HEK293 (cell line): ENCODE data around the gene FSD1.
A peak's percentile ranks its signal among the peaks of the same experiment; 100 is the strongest.

Experiments used
- CTCF ChIA-PET: fragments of 350-600 bp; formaldehyde crosslinking; extraction: SDS; loops from one replicate; lab custom pipeline; 2021; ENCODE audit warnings: antibody characterized with exemption; lab: Yijun Ruan, JAX
- POLR2A ChIA-PET: fragments of 300-600 bp; formaldehyde crosslinking; extraction: SDS; loops from one replicate; lab custom pipeline; 2020; ENCODE audit warnings: antibody characterized with exemption, inconsistent platforms; lab: Yijun Ruan, JAX
- H3K27ac ChIP-seq: fragments of 200-500 bp; sonication (Bioruptor generic); 2 replicates; pipeline ENCODE4 v1.5.1; 2014; ENCODE audit warnings: low read depth, low read length, control low read depth, inconsistent platforms; ENCODE audit errors: extremely low read depth
- H3K36me3 ChIP-seq, 2 experiments: fragments of 200-500 bp in 1 of 2; sonication (Bioruptor generic) in 1 of 2; 1 replicate in 1 of 2; 2 replicates in 1 of 2; pipeline ENCODE4 v1.5.1; 2014 to 2017; ENCODE audit warnings: inconsistent platforms in 2 of 2, low read length in 2 of 2; ENCODE audit not compliant: control insufficient read depth in 2 of 2, insufficient read depth in 1 of 2
- H3K4me1 ChIP-seq: fragments of 200-500 bp; sonication (Bioruptor generic); 2 replicates; pipeline ENCODE4 v1.5.1; 2014; ENCODE audit warnings: mild to moderate bottlenecking, low read length, inconsistent platforms; ENCODE audit not compliant: control insufficient read depth, insufficient read depth
- H3K4me3 ChIP-seq: 2 replicates; pipeline ENCODE4 v1.5.1; 2011; ENCODE audit warnings: low read depth, mild to moderate bottlenecking, control low read depth, low read length, moderate library complexity
- H3K9me3 ChIP-seq: fragments of 200-500 bp; sonication (Bioruptor generic); 2 replicates; pipeline ENCODE4 v1.5.1; 2014; ENCODE audit warnings: low read depth, low read length, inconsistent platforms; ENCODE audit not compliant: control insufficient read depth, insufficient read depth
- EGR2 ChIP-seq: fragments of 450-650 bp; formaldehyde crosslinking; IDR thresholded peaks from 2 replicates; pipeline ENCODE4 v1.5.1; 2016; ENCODE audit warnings: low read depth, missing biosample characterization, missing genetic modification characterization
- IKZF3 ChIP-seq: fragments of 450-650 bp; IDR thresholded peaks from 2 replicates; pipeline ENCODE4 v1.5.0; 2018; ENCODE audit warnings: missing biosample characterization, mild to moderate bottlenecking, missing genetic modification characterization, moderate library complexity
- KLF16 ChIP-seq: fragments of 450-650 bp; formaldehyde crosslinking; IDR thresholded peaks from 2 replicates; pipeline ENCODE4 v1.5.1; 2017; ENCODE audit warnings: missing biosample characterization, missing genetic modification characterization
- REPIN1 ChIP-seq: fragments of 450-650 bp; formaldehyde crosslinking; IDR thresholded peaks from 2 replicates; pipeline ENCODE4 v1.5.1; 2017; ENCODE audit warnings: missing biosample characterization, missing genetic modification characterization, low read depth
- REST ChIP-seq: fragments of 450-650 bp; formaldehyde crosslinking; IDR thresholded peaks from 2 replicates; pipeline ENCODE4 v1.5.1; 2016; ENCODE audit warnings: missing biosample characterization, missing genetic modification characterization
- ZBTB48 ChIP-seq: fragments of 450-650 bp; formaldehyde crosslinking; IDR thresholded peaks from 2 replicates; pipeline ENCODE4 v1.5.1; 2016; ENCODE audit warnings: missing biosample characterization, missing genetic modification characterization
- ZBTB6 ChIP-seq: fragments of 450-650 bp; formaldehyde crosslinking; IDR thresholded peaks from 2 replicates; pipeline ENCODE4 v1.5.1; 2017; ENCODE audit warnings: missing biosample characterization, missing genetic modification characterization
- ZBTB8A ChIP-seq: fragments of 450-650 bp; formaldehyde crosslinking; IDR thresholded peaks from 2 replicates; pipeline ENCODE4 v1.5.1; 2016; ENCODE audit warnings: missing biosample characterization, missing genetic modification characterization
- ZFHX2 ChIP-seq: fragments of 450-650 bp; formaldehyde crosslinking; conservative IDR thresholded peaks from 2 replicates; pipeline ENCODE4 v1.5.1; 2016; ENCODE audit warnings: missing biosample characterization, missing genetic modification characterization
- ZFP69B ChIP-seq: fragments of 450-650 bp; formaldehyde crosslinking; IDR thresholded peaks from 2 replicates; pipeline ENCODE4 v1.5.1; 2016; ENCODE audit warnings: missing biosample characterization, missing genetic modification characterization
- ZIC2 ChIP-seq: fragments of 450-650 bp; formaldehyde crosslinking; IDR thresholded peaks from 2 replicates; pipeline ENCODE4 v1.5.1; 2016; ENCODE audit warnings: missing biosample characterization, missing genetic modification characterization
- ZNF16 ChIP-seq: fragments of 450-650 bp; formaldehyde crosslinking; IDR thresholded peaks from 2 replicates; pipeline ENCODE4 v1.5.1; 2016; ENCODE audit warnings: low read depth, missing biosample characterization, missing genetic modification characterization
- ZNF404 ChIP-seq: fragments of 450-650 bp; formaldehyde crosslinking; IDR thresholded peaks from 2 replicates; pipeline ENCODE4 v1.5.1; 2017; ENCODE audit warnings: missing biosample characterization, missing genetic modification characterization
- ZNF521 ChIP-seq: fragments of 450-650 bp; formaldehyde crosslinking; IDR thresholded peaks from 2 replicates; pipeline ENCODE4 v1.5.1; 2017; ENCODE audit warnings: missing biosample characterization, mild to moderate bottlenecking, missing genetic modification characterization
- ZNF548 ChIP-seq: fragments of 450-650 bp; formaldehyde crosslinking; IDR thresholded peaks from 2 replicates; pipeline ENCODE4 v1.5.1; 2016; ENCODE audit warnings: missing biosample characterization, missing genetic modification characterization
- ZXDB ChIP-seq: fragments of 450-650 bp; formaldehyde crosslinking; IDR thresholded peaks from 2 replicates; pipeline ENCODE4 v1.5.1; 2016; ENCODE audit warnings: missing biosample characterization, missing genetic modification characterization
- TF ChIP-seq, protein P1 (sequence below): fragments of 450-650 bp; formaldehyde crosslinking; IDR thresholded peaks from 2 replicates; pipeline ENCODE4 v1.5.1; 2016; ENCODE audit warnings: missing biosample characterization, missing genetic modification characterization
- TF ChIP-seq, protein P2 (sequence below): fragments of 450-650 bp; formaldehyde crosslinking; conservative IDR thresholded peaks from 2 replicates; pipeline ENCODE4 v1.5.1; 2016; ENCODE audit warnings: low read depth, missing biosample characterization, missing genetic modification characterization
- TF ChIP-seq, protein P3 (sequence below): fragments of 450-650 bp; formaldehyde crosslinking; IDR thresholded peaks from 2 replicates; pipeline ENCODE4 v1.5.1; 2016; ENCODE audit warnings: missing biosample characterization, missing genetic modification characterization, low read depth

FSD1 gene

DNA sequence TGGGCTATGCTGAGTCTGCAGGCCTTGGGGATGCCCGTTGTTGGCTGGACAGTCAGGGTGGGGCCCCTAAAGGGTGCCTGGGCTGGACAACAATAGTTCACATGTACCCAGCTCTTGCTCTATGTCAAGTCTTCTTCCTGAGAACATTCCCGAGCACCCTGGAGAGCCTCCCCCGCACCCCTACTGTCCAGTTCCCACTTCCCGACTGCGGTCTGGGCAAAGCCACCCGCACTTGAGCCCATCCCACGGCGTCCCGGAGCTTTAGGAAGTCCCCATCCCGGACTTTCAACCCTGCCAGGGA is 37.9 kb downstream of the FSD1 start (continued):
- TF ChIP-seq, protein P1, sequence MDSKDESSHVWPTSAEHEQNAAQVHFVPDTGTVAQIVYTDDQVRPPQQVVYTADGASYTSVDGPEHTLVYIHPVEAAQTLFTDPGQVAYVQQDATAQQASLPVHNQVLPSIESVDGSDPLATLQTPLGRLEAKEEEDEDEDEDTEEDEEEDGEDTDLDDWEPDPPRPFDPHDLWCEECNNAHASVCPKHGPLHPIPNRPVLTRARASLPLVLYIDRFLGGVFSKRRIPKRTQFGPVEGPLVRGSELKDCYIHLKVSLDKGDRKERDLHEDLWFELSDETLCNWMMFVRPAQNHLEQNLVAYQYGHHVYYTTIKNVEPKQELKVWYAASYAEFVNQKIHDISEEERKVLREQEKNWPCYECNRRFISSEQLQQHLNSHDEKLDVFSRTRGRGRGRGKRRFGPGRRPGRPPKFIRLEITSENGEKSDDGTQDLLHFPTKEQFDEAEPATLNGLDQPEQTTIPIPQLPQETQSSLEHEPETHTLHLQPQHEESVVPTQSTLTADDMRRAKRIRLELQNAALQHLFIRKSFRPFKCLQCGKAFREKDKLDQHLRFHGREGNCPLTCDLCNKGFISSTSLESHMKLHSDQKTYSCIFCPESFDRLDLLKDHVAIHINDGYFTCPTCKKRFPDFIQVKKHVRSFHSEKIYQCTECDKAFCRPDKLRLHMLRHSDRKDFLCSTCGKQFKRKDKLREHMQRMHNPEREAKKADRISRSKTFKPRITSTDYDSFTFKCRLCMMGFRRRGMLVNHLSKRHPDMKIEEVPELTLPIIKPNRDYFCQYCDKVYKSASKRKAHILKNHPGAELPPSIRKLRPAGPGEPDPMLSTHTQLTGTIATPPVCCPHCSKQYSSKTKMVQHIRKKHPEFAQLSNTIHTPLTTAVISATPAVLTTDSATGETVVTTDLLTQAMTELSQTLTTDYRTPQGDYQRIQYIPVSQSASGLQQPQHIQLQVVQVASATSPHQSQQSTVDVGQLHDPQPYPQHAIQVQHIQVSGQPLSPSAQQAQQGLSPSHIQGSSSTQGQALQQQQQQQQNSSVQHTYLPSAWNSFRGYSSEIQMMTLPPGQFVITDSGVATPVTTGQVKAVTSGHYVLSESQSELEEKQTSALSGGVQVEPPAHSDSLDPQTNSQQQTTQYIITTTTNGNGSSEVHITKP (tag by site-specific recombination) = peak; percentile 39; the same call in 1 of the 2 replicates
- TF ChIP-seq ZBTB8A (tag by site-specific recombination) = no peak
- TF ChIP-seq, protein P2, sequence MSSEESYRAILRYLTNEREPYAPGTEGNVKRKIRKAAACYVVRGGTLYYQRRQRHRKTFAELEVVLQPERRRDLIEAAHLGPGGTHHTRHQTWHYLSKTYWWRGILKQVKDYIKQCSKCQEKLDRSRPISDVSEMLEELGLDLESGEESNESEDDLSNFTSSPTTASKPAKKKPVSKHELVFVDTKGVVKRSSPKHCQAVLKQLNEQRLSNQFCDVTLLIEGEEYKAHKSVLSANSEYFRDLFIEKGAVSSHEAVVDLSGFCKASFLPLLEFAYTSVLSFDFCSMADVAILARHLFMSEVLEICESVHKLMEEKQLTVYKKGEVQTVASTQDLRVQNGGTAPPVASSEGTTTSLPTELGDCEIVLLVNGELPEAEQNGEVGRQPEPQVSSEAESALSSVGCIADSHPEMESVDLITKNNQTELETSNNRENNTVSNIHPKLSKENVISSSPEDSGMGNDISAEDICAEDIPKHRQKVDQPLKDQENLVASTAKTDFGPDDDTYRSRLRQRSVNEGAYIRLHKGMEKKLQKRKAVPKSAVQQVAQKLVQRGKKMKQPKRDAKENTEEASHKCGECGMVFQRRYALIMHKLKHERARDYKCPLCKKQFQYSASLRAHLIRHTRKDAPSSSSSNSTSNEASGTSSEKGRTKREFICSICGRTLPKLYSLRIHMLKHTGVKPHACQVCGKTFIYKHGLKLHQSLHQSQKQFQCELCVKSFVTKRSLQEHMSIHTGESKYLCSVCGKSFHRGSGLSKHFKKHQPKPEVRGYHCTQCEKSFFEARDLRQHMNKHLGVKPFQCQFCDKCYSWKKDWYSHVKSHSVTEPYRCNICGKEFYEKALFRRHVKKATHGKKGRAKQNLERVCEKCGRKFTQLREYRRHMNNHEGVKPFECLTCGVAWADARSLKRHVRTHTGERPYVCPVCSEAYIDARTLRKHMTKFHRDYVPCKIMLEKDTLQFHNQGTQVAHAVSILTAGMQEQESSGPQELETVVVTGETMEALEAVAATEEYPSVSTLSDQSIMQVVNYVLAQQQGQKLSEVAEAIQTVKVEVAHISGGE (tag by site-specific recombination) = no peak
- no peak; the same call in 1 of the 2 replicates for TF ChIP-seq KLF16 (tag by site-specific recombination)
- TF ChIP-seq, protein P3, sequence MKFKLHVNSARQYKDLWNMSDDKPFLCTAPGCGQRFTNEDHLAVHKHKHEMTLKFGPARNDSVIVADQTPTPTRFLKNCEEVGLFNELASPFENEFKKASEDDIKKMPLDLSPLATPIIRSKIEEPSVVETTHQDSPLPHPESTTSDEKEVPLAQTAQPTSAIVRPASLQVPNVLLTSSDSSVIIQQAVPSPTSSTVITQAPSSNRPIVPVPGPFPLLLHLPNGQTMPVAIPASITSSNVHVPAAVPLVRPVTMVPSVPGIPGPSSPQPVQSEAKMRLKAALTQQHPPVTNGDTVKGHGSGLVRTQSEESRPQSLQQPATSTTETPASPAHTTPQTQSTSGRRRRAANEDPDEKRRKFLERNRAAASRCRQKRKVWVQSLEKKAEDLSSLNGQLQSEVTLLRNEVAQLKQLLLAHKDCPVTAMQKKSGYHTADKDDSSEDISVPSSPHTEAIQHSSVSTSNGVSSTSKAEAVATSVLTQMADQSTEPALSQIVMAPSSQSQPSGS (tag by site-specific recombination) = no peak
- TF ChIP-seq EGR2 (tag by site-specific recombination) = 0 out of 2 replicates have a peak, but pooled peaks have one; percentile 21
- no peak for TF ChIP-seq ZBTB6 (tag by site-specific recombination)
- no peak for TF ChIP-seq ZNF16 (tag by site-specific recombination)
- no peak for TF ChIP-seq ZNF548
- peak; percentile 52; the same call in 1 of the 2 replicates for TF ChIP-seq IKZF3 (tag by site-specific recombination)
- TF ChIP-seq ZXDB (tag by site-specific recombination) = peak; percentile 11; the same call in 1 of the 2 replicates
- TF ChIP-seq ZBTB48 (tag by site-specific recombination) = peak; percentile 71
- TF ChIP-seq ZFHX2 = peak; percentile 52

- Histone ChIP-seq H3K9me3 (no peaks in the 10 kb centered on the region), H3K36me3 (peaks cover 5 to 17% of the 10 kb centered on the region in 2 experiments; a peak in 2 of 3 replicates), H3K4me1 (peaks cover 3% of the 10 kb centered on the region; the same call in 1 of the 2 replicates), H3K4me3 (peak overlapping the region; percentile 73), H3K27ac (peak overlapping the region; percentile 68)
- ChIA-PET CTCF (interaction anchor here (0.7 to 3.9 kb wide), 5 partner anchors 10 to 76 kb away, joined by 3 to 44 read pairs (median 9); no protein-coding TSS in a partner anchor), POLR2A (interaction anchor here (0.6 to 3.2 kb wide), 38 partner anchors 9 to 1867 kb away, joined by 3 to 29 read pairs (median 4); partner anchors contain the start of genes CHAF1A, FSD1, GADD45B and HDGFL2)
- TF ChIP-seq REPIN1 (tag by site-specific recombination) = 0 out of 2 replicates have a peak, but pooled peaks have one; percentile 52
- no peak for TF ChIP-seq ZNF404 (tag by site-specific recombination)
- TF ChIP-seq REST (tag by site-specific recombination) = no peak; the same call in 1 of the 2 replicates
- peak; percentile 69; the same call in 1 of the 2 replicates for TF ChIP-seq ZFP69B (tag by site-specific recombination)
- no peak for TF ChIP-seq ZIC2
- TF ChIP-seq ZNF521 (tag by site-specific recombination) = no peak
Measured at GRCh38 chr19:4342615-4343369, 38.4 kb downstream of the FSD1 start.
